K562 (cell line): Measurements from ENCODE around the gene ADAMTS2. TPM values are rescaled to one million over a fixed set of nuclear protein-coding genes. Genes with fewer than 3 reads are reported as not detected.

Source experiments
- SLC30A9 ChIP-seq: fragments of 250-450 bp; sonication (Bioruptor Pico); IDR thresholded peaks from 2 replicates; pipeline ENCODE4 v1.8.0; 2022; ENCODE audit warnings: mild to moderate bottlenecking, moderate library complexity
- SREBF1 ChIP-seq: fragments of 150-350 bp; IDR thresholded peaks from 2 replicates; pipeline ENCODE4 v1.6.1; 2014; ENCODE audit warnings: antibody characterized with exemption, low read depth, low read length, borderline replicate concordance
- TAF9B ChIP-seq: fragments of 450-650 bp; IDR thresholded peaks from 2 replicates; pipeline ENCODE4 v1.6.1; 2018; ENCODE audit warnings: mild to moderate bottlenecking; ENCODE audit not compliant: partially characterized antibody
- ZKSCAN1 ChIP-seq: fragments of 150-350 bp; IDR thresholded peaks from 2 replicates; pipeline ENCODE4 v1.6.1; 2016; ENCODE audit warnings: low read depth, low read length
- polyA plus RNA-seq, 8 experiments: library from polyadenylated mRNA; depleted of rRNA in 4 of 8; stranded (reverse) in 5 of 8; unstranded in 3 of 8; fragments of >200 nt; fragmentation: Nextera tagmentation in 2 of 8; fragmentation: Illumina TruSeq in 1 of 8; extraction: Ambion mirVana in 2 of 8; extraction: Trizol in 1 of 8; gene quantifications; 2 replicates each; pipeline versions ENCODE4 v1.2.1 to v1.2.3, GENCODE V29; 2011 to 2014; ENCODE audit warnings: inconsistent platforms in 1 of 8, missing spikeins in 1 of 8
- total RNA-seq, 7 experiments: library from RNA; depleted of rRNA in 6 of 7; stranded (reverse); fragments of >200 nt in 6 of 7; fragmentation: Illumina TruSeq in 2 of 7; extraction: Trizol in 2 of 7; gene quantifications; 2 replicates each; pipeline versions ENCODE4 v1.2.1 to v1.2.3, GENCODE V29; 2011 to 2021; ENCODE audit warnings: low replicate concordance in 1 of 7
- TF ChIP-seq, protein P1 (sequence below): sonication (generic); formaldehyde crosslinking; IDR thresholded peaks from 2 replicates; pipeline ENCODE4 v1.8.0; 2022; ENCODE audit warnings: missing genetic modification reagents, mild to moderate bottlenecking, borderline replicate concordance
- TF ChIP-seq, protein P2 (sequence below), 2 experiments: fragments of 150-350 bp in 1 of 2; IDR thresholded peaks; 2 replicates each; pipeline ENCODE4 v1.6.1; 2012 to 2016; ENCODE audit warnings: low read depth in 2 of 2, low read length in 2 of 2, mild to moderate bottlenecking in 1 of 2, moderate library complexity in 1 of 2

Gene ADAMTS2
- total and polyA plus RNA-seq, 9 of the 15 experiments (the other 6 are each of a cell fraction or from before 2014, with no cell fraction given): not detected

DNA sequence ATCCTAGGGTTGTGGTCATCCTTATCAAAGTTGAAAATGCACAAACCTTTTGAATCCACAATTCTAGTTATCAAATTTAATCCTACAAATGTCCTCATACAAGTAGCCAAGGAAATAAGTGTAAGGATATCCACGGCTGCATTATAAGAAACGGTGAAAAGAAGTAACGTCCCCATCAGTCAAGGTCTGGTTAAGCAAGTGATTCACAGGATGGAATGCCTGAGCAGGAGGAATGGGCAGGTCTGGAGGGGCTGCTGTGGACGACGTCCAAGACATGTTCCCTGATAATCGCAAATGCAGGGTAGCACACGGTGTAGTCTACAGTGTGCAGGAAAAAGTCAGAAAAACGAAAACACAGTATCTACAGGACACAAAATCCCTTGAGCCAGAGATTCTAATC lies 118.6 kb downstream of the ADAMTS2 start (continued):
- TF ChIP-seq, protein P1, sequence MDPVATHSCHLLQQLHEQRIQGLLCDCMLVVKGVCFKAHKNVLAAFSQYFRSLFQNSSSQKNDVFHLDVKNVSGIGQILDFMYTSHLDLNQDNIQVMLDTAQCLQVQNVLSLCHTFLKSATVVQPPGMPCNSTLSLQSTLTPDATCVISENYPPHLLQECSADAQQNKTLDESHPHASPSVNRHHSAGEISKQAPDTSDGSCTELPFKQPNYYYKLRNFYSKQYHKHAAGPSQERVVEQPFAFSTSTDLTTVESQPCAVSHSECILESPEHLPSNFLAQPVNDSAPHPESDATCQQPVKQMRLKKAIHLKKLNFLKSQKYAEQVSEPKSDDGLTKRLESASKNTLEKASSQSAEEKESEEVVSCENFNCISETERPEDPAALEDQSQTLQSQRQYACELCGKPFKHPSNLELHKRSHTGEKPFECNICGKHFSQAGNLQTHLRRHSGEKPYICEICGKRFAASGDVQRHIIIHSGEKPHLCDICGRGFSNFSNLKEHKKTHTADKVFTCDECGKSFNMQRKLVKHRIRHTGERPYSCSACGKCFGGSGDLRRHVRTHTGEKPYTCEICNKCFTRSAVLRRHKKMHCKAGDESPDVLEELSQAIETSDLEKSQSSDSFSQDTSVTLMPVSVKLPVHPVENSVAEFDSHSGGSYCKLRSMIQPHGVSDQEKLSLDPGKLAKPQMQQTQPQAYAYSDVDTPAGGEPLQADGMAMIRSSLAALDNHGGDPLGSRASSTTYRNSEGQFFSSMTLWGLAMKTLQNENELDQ: no peak
- no peak for TF ChIP-seq SLC30A9 (CRISPR knock-in tag)
- TF ChIP-seq TAF9B: no peak
- TF ChIP-seq, protein P2, sequence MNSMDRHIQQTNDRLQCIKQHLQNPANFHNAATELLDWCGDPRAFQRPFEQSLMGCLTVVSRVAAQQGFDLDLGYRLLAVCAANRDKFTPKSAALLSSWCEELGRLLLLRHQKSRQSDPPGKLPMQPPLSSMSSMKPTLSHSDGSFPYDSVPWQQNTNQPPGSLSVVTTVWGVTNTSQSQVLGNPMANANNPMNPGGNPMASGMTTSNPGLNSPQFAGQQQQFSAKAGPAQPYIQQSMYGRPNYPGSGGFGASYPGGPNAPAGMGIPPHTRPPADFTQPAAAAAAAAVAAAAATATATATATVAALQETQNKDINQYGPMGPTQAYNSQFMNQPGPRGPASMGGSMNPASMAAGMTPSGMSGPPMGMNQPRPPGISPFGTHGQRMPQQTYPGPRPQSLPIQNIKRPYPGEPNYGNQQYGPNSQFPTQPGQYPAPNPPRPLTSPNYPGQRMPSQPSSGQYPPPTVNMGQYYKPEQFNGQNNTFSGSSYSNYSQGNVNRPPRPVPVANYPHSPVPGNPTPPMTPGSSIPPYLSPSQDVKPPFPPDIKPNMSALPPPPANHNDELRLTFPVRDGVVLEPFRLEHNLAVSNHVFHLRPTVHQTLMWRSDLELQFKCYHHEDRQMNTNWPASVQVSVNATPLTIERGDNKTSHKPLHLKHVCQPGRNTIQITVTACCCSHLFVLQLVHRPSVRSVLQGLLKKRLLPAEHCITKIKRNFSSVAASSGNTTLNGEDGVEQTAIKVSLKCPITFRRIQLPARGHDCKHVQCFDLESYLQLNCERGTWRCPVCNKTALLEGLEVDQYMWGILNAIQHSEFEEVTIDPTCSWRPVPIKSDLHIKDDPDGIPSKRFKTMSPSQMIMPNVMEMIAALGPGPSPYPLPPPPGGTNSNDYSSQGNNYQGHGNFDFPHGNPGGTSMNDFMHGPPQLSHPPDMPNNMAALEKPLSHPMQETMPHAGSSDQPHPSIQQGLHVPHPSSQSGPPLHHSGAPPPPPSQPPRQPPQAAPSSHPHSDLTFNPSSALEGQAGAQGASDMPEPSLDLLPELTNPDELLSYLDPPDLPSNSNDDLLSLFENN (IDR thresholded peaks at IDR 0.05; ENCODE audit: low read depth in 2 of 2, low read length in 2 of 2): no peak
- TF ChIP-seq SREBF1: no peak
- no peak for TF ChIP-seq ZKSCAN1
